ENCODE results near the gene GRAMD2B.

Gene GRAMD2B

GRCh38 chr5:126455264-126455663, 32.1 kb downstream of the GRAMD2B start:
- Histone ChIP-seq H2AFZ (ENCODE audit: low read length) (no peak overlapping the region), H3K79me2 (ENCODE audit: insufficient read depth, low read length) (no peaks in the 10 kb centered on the region), H3K9me2 (replicated peaks; ENCODE audit: low read depth, low read length) (no peaks in the 10 kb centered on the region), H3K4me3 (ENCODE audit: low read length, poor library complexity, severe bottlenecking) (no peak overlapping the region), H3K9me3 (ENCODE audit: insufficient read depth, low read depth, low read length) (no peaks in the 10 kb centered on the region), H3F3A (ENCODE audit: low read depth) (no peaks in the 10 kb centered on the region), H3K36me3 (ENCODE audit: insufficient read depth, low read length) (no peaks in the 10 kb centered on the region), H3K4me2 (ENCODE audit: low read depth, low read length, poor library complexity, severe bottlenecking) (no peak overlapping the region), H4K20me1 (ENCODE audit: insufficient read depth, low read length, poor library complexity, severe bottlenecking) (no peaks in the 10 kb centered on the region), H3K27me3 (ENCODE audit: insufficient read depth, low read length, poor library complexity, severe bottlenecking) (no peaks in the 10 kb centered on the region), H3K4me1 (ENCODE audit: insufficient read depth, low read length, poor library complexity, severe bottlenecking) (peaks cover 7% of the 10 kb centered on the region), H3K9ac (ENCODE audit: low read depth, low read length, poor library complexity, severe bottlenecking) (no peak overlapping the region)
- no peak for TF ChIP-seq EZH2phosphoT487 (IDR thresholded peaks at IDR 0.05; ENCODE audit: borderline replicate concordance)
- no peak for TF ChIP-seq CTCF (conservative IDR thresholded peaks at IDR 0.05; ENCODE audit: low read length)

GRCh38 chr5:126455728-126456127, 32.5 kb downstream of the GRAMD2B start:
- Histone ChIP-seq H2AFZ (ENCODE audit: low read length) (no peak overlapping the region), H3K9ac (ENCODE audit: low read depth, low read length, poor library complexity, severe bottlenecking) (no peak overlapping the region), H3K4me3 (ENCODE audit: low read length, poor library complexity, severe bottlenecking) (no peak overlapping the region), H3F3A (ENCODE audit: low read depth) (no peaks in the 10 kb centered on the region), H3K4me2 (ENCODE audit: low read depth, low read length, poor library complexity, severe bottlenecking) (no peak overlapping the region), H3K9me3 (ENCODE audit: insufficient read depth, low read depth, low read length) (no peaks in the 10 kb centered on the region), H3K79me2 (ENCODE audit: insufficient read depth, low read length) (no peaks in the 10 kb centered on the region), H3K9me2 (replicated peaks; ENCODE audit: low read depth, low read length) (no peaks in the 10 kb centered on the region), H3K4me1 (ENCODE audit: insufficient read depth, low read length, poor library complexity, severe bottlenecking) (peaks cover 5% of the 10 kb centered on the region), H4K20me1 (ENCODE audit: insufficient read depth, low read length, poor library complexity, severe bottlenecking) (no peaks in the 10 kb centered on the region), H3K27me3 (ENCODE audit: insufficient read depth, low read length, poor library complexity, severe bottlenecking) (no peaks in the 10 kb centered on the region), H3K36me3 (ENCODE audit: insufficient read depth, low read length) (no peaks in the 10 kb centered on the region)
- no peak for TF ChIP-seq CTCF (conservative IDR thresholded peaks at IDR 0.05; ENCODE audit: low read length)
- no peak for TF ChIP-seq EZH2phosphoT487 (IDR thresholded peaks at IDR 0.05; ENCODE audit: borderline replicate concordance)

GRCh38 chr5:126456217-126456820, 33.1 kb downstream of the GRAMD2B start:
- no peaks in the 10 kb centered on the region for H3K4me1 ChIP-seq (ENCODE audit: insufficient read depth, low read length, poor library complexity, severe bottlenecking)
- H2AFZ ChIP-seq (ENCODE audit: low read length), result no peak overlapping the region
- H3K9ac ChIP-seq (ENCODE audit: low read depth, low read length, poor library complexity, severe bottlenecking), result no peak overlapping the region
- H3K36me3 ChIP-seq (ENCODE audit: insufficient read depth, low read length), result no peaks in the 10 kb centered on the region
- no peak overlapping the region for H3K4me2 ChIP-seq (ENCODE audit: low read depth, low read length, poor library complexity, severe bottlenecking)
- no peaks in the 10 kb centered on the region for H3K27me3 ChIP-seq (ENCODE audit: insufficient read depth, low read length, poor library complexity, severe bottlenecking)
- H3K4me3 ChIP-seq (ENCODE audit: low read length, poor library complexity, severe bottlenecking), result no peak overlapping the region
- no peaks in the 10 kb centered on the region for H3K79me2 ChIP-seq (ENCODE audit: insufficient read depth, low read length)
- no peaks in the 10 kb centered on the region for H4K20me1 ChIP-seq (ENCODE audit: insufficient read depth, low read length, poor library complexity, severe bottlenecking)
- no peak for TF ChIP-seq CTCF (conservative IDR thresholded peaks at IDR 0.05; ENCODE audit: low read length)
- TF ChIP-seq EZH2phosphoT487 (IDR thresholded peaks at IDR 0.05; ENCODE audit: borderline replicate concordance), result no peak
- H3K9me2 ChIP-seq (replicated peaks; ENCODE audit: low read depth, low read length), result no peaks in the 10 kb centered on the region
- H3K9me3 ChIP-seq (ENCODE audit: insufficient read depth, low read depth, low read length), result no peaks in the 10 kb centered on the region
- no peaks in the 10 kb centered on the region for H3F3A ChIP-seq (ENCODE audit: low read depth)

Measured in Loucy (cell line).